ENCODE results near the gene PEX13.

- TF ChIP-seq CTCF (IDR thresholded peaks at IDR 0.05) = no peak
- no peak for TF ChIP-seq POLR2A (IDR thresholded peaks at IDR 0.05)
Observed at GRCh38 chr2:61018318-61018755, 817 bp downstream of the PEX13 start.
